Activated CD4-positive, CD25-positive, alpha-beta regulatory T cell treated with anti-CD3 and anti-CD28 coated beads, Interleukin-2, amount 50 U/mL, for 16 hours (primary cell): ENCODE measurements around the gene ABCA4.

Source experiments
- DNase-seq: peaks from one replicate; pipeline ENCODE4 v3.0.0-alpha.2; 2020; ENCODE audit warnings: low read depth, low spot score

ABCA4 gene

DNA sequence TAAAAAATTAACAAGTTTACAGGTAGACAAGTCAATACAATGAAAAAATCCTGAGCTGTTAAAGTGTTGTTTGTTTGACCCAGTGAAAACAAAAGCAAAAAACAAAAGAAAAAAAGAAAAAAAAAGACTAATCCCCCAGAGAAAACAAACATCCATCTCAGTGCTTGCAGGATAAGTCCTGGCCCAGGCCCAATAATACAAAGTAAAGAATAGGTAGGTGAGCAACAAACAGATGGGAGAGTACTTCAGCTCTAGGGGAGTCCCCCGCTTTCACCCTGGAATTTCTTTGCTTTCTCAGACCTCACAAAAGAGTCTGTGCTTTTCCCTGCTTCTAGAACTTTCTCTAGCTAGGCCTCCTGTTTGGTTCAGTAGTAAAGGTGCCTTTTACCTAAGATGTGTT, 70.3 kb downstream of the ABCA4 start:
- no peak for DNase-seq

DNA sequence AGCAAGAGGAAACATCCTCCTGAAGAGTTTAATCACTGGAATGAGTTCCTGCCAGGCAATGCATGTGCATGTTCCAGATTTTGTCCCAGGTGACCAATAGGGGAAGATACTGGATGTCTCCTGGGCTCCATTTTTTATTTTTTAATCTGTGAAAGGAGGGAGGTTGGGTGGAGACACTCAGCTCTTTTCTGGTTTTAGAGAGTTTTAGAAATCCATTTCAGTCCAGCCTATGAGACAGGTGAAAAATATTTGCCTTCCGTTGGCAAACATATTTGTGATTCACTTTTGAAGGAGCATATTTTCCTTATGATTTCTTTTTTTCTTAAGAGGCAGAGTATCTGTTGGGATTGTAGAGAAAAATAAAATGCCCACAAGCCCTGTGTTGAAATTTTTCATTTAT, 70.7 kb downstream of the ABCA4 start:
- no peak for DNase-seq

DNA sequence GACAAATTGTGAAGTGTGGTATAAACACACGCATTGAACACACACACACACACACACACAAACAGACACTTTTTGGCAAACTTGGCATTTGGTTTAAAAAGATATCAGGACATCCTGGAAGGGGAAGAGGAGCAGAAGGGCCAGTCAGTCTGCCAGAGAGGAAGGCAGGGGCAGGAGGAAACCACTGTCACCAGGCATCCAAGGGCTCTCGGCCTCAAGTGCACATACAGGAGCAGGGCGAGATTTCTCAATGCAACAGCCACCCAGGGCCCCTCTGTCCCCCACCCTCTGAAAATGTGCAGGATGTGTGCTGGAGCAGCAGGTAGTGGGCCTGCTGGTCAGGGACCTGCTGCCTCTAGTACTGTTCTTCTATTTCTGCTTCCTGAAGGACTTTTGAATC, 71.2 kb downstream of the ABCA4 start:
- no peak for DNase-seq

DNA sequence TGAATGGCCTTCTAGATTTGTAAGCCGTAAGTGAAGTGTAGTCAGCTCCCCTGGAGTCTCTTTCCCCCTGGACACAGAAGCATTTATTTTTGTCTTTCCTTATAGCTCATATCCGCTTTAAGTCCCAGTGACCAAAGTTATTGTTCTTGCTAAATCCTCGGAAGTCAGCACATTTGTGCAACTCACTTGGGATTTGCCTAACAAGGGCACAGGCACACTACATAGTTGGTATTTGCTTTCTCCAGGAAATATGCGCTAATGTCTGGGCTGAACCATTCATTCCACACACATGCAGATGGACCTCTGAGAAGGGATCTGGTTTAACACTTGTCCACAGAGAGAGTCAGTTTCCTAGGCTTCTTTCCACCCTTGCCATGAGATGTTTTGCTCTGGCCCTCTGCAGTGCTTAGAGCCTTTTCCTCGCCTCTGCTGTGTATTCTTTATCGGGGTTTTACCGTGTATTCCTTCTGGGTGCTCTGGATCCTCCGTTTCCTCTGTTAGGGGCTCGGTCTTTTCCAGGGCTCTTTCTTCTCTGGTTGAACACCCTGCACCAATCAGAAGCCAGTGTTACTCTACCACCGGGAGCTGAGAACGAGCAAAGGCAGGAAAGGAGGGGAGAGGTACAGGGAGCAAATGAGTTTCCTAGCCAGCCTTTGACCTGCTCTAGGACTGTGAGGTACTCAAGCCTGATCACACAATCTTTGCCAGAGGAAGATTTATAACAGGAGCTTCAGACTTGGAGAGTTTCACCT, 72.4 kb downstream of the ABCA4 start:
- DNase-seq: no peak

DNA sequence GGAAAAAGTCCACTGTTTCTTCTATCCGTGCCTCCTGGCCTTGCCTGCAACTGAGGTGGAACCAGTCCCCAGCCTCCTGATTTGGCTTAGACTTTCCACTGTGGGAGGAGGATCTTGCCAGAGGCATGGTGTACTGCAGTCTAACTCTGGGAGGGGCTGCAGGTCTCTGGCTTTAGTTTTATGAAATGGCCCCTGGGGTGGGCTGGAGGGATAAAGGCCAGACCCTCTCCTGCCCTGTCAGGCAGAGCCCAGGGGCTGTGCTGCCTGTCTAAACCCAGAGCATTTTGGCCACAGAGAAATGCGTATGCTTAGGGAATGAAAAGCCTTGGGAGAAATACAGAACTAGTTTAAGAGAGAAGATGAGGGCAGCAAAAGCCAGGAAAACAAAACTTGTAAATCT, 73.0 kb downstream of the ABCA4 start:
- no peak for DNase-seq

DNA sequence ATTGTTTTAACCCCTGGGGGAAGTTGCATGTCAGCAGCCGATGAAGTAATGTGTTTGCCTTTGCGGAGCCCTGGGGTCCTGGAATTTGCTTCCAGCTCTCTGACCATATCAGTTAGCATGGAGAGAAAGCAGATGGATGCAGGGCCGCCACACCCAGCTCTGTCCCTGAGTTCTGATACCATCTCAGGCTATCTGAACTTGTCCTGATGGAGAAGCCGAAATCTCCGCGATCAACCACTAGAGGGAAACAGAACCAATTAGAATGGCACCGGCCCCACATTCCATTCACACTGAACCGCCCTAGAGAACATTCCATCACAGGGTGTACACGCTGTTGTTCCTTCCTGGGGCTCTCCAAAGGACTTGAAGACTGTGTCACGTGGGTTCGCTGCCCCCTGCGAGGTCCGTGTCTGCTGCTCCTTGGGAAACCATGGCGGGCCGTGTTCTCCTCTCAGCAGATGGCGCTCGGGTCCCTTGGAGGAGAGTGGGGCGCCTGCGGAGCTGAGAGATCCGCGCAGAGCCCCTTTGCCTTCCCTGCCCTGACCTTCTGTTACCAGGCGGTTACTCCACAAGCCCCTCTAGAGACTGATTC, 75.4 kb downstream of the ABCA4 start:
- DNase-seq: no peak

DNA sequence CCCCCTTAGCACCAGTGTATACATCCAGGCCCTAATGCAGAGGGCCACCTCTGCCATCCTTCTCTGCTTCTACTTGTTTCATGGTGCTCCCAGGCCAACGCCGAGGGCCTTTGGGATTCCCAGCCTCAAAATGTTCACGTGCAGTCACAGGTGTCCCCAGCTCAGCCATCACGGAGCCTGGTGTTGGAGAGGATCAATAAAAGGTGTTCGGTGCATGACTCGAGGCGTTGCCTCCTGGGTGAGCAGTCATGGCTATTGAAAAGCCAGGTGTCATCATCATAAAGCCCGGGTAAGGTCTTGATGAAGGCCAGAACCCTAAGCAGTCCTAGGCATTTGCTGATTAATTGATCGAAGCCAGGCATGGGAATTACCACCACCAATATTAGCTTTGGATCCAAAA, 76.1 kb downstream of the ABCA4 start:
- no peak for DNase-seq

DNA sequence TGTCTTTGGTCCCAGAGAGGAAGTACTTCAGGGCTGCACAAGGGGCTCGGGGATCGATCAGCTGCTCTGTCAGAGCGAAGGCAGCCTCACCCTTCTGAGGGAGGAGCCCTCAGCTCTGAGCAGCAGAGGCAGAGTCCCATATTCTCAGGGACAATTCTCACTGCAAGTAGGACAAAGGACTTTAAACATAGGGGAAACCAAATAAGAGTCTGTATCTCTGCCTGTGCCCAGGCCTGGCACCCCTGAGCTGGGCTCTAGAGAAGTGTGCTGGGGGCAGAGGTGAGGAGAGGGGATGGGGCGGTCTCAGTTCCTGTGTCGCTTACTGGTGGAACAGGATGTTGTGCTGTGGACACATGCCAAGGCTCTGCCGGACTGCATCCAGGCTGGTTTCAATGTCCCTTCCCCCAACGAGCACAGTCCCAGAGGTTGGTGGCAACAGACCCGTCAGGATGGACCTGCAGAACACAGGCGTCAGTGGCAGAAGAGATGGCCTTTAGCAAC, 76.6 kb downstream of the ABCA4 start:
- no peak for DNase-seq

DNA sequence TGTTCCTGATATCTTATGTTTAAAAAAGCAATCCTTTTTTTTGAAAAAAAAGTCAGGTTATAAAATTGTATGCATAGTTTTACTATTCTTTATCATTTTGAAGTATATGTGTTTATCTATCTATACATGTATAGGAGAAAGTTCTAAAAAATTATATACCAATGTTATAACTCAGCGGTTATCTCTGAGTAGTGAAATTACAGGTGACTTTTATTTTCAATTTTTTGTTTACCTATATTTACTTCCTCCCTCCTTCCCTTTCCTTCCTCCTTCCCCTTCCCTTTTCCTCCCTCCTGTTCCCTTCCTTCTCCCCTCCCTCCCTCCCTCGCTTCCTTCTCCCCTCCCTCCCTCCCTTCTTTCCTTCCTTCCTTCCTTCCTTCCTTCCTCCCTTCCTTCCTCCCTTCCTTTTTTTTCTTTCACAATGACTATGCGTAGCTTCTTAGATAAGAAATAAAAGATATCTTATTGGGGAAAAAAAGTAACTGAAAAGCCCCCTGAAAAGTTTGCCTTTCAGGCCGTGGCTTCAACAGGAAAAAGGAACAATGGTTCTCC, 77.1 kb downstream of the ABCA4 start:
- no peak for DNase-seq

DNA sequence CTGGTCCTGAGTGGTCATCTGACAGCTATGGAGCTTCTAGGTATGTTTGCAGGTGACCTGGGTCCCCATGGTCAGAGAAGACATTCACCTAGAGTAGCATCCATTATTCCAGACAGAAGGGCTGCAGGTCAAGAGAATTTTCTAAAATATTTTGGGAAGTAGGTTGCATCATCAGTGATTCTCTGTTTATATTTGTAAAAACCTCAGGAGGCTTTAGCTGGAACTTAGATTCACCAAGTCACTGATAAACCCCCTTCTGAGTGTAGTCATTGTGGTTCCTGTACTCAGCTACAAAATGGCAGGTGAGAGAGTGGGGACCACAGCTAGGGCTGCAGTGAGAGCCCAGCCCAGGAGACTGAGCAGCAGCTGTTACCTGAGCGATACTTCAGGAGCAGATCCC, 78.6 kb downstream of the ABCA4 start:
- DNase-seq: no peak

DNA sequence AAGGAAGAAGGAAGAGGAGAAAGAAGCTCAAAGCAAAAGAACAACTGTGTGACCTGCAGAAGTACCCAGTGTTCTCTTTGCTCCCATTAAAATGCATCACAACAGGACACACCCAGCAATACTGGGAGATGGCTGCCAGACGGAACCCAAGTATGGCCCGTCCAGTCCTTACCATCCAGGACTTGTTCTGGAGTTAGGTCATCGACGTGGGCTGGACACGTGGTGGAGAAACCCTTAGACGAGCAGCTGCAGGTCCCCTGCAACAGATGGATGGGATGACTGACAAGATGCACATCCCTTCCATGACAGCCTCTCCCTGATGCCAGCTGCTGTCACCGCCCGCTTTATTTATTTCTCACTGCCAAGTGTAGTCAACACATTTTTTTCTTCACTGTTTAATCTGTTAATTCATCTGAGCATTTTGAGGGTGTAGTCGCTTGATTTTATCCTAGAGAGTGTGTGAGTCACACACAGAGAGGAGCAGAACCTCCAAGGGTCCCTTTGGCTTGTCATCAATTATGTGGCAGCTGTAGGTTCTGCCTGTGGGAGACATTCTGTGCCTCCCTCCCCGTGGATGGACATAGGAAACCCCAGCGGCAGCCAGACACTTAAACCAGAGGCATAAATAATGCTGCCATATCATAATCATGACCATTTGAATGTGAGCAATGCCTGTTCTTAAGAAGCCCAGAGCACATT, 80.9 kb downstream of the ABCA4 start:
- DNase-seq: no peak

DNA sequence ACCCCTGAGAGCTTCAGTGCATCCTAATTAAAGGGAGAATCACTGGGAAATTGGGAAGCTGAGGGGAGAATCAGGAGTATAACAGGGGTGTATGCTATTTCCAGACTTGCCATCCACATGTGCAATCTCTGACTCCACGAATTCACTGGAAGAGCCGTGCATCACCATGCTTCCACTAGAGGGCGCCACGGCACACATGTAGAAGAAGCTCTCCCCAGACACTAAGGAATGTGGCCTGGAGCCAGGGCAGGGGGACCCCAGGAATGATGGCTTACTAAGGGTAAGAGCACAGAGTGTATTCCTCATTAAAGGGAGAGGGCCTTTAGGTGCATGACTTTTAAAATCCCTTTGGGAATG, 81.5 kb downstream of the ABCA4 start:
- DNase-seq: no peak

DNA sequence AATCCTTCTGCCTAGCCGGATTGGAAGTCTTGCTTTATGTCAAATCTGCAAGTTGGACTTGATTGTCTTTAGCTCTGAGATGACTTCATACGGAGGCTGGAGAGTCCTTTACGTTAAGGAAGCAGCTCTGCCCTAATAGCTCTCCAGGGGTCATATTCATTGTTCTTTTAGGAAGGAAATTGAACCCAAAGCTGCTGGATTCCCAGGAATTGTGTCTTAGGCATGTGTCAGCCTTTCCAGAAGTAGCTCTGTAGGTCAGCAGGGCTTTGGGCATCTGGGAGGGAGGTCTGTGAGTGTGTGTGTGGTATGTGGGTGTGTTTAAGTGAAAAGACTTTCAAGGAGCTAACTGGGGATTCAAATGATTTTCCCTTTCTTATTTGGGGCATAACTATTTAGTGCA, 82.4 kb downstream of the ABCA4 start:
- DNase-seq: no peak

DNA sequence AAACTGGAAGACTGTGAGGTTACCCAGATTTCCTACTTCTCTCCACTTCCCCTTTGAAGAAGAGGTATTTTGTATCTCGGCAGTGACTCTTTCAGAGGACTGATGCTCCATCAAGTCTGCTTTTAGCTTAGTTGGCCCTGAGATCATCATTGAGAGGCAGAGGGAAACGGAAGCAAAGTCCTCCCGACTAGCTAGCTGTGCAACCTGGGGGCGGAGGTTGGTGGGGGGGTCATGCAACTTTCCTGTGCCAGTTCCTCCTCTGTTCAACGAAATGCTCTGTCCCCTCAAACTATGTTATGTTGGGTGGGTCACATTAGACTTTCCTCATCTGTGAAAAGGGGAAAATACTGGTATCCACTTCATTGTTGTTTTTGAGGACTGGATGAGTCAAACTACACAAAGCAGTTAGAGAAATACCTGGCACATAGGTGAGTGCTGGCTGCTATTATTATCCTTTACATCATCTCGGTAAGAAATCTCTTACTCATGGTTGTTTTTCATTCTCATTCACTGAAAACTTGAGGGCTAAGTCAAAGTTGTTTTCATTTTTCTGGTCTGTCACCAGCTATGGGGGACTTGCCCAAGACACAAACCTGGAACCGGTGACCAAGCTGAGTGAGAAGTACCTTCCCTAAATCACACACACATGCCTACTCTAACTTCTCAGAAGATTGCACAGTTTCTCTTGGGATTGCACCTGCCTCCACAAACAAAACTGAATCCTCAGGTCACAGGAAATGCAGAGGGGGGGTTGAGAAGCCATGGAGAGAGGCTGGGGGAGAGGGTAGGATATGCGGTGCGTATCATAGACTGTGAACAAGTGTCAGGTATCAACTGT, 83.3 kb downstream of the ABCA4 start:
- no peak for DNase-seq

DNA sequence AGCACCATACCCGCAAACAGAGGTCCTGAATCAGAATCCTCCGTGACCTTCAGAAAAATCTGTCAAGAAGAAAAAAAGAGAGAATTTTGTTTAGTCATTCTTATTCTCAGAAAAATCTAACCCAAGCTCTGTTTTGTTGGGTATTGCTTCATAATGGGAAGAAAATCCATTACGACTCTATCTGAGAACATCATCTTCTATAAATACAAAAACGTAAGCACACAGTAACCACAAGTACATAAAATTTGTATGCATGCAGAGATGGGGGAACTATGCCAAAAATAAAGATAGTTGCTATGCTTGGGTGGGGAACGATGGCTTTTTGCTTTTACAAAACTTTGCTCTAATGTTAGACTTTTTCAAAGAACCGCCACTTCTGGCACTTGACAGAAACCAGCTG, 84.2 kb downstream of the ABCA4 start:
- DNase-seq: no peak

DNA sequence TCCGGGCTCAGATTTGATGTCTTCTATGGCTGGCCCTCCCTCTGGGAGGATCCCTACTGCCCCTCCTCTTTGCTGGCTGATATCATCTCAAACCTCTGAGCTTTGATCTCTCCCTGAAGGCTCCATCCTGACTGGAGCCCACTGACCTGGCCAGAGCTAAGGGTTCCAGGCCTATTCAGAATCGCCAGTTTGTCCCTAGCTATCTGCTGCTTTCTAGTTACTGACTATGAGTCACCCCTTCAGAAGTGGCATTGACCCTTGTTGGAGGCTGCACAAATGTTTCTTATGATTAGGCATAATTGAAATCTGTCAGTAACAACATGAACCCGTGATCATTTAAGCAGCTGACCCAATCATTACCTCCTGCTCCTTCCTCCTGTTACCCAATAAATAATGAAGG, 87.1 kb downstream of the ABCA4 start:
- no peak for DNase-seq

DNA sequence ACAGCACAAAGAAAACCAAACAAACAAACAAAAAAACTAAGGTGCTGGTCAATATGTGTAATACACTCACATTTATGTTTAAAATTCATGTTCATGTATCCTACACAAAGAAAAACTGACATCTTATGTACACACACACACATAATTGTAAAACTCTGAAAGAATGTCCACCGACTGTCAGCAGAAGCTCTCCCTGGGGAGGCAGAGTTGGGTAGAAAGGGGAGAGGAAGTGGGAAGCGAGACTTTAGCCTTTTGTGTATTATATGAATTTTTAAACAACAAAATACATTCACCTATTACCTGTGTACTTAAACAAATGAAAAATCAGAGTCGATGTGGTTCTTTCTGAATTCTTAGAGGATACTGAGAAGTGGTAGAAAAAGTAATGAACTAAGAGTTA, 88.3 kb downstream of the ABCA4 start:
- DNase-seq: no peak

DNA sequence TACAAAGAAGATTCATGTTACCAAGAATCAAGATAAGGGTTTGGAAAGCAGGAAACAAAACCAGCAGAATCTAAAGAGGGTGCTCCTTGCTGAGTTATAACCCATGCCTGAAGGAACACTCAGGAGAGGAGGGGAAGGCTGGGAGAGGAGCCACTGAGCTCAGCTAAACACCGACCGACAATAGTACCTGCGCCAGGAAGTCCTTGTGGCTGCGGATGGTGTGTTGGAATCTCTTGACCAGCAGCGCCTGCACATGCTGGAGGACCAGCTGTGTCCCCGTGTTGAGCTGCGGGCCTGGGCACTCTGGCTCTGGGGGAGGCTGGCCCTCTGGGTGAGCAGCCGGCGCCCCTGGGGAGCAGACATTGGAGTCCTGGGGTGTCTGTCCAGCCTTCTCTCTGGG, 89.4 kb downstream of the ABCA4 start:
- DNase-seq: no peak

DNA sequence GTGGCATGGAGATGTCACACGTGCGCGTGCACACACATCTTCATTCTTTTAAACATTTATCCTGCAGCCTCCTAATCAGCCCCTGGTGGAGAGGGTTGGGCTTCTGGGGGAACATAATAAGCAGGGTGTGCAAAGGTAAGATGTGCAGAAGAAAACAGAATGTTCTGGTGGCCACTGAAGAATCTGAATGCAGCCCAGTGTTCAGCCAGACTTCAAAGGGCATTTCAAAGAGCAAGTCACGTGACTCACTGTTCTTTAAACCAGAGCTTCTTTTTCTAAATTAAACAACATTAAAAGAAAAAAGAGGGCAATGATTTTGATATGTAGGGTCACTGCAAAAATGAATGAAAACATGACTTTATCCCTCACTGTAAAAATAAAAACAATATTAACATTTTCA, 89.8 kb downstream of the ABCA4 start:
- DNase-seq: no peak

DNA sequence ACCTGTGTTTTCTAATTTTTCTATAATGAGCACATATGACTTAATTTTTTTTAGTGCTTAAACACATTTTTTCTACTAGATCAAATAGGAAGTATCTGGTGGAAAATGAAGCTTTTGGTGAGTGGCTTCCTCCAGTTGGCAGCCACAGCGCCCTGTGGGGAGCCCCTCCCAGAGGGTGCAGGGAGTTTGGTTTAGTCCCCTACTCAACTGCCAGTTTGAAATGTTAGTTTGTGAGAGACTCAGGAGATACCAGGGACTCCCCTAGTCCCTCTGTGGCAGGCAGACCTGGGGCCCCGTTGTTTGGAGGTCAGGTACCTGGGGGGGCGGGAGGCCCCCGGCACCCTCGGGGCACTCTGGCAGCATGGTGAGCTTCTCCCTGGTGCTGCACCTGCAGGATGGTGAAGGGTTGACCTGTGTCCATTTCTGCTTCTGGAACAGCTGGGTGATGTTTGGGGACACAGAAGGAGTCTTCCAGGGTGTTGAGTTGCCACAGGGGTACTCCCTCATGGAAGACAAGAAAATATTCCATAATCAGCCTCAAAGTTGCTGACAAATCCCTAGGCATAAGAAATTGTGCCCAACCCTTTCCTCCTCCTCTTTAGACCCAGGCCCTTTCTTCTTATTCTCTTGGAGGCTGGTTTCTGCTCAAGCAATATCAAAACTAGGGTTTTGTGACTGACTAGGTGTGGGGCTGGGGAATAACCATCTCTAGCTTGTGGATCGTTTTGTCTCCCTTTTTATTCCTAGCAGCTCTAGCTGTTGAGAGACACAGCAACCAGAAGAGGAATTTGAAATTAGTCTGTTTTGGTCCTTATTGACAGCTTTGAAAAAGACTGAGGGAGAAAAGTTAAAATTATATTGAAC, 91.6 kb downstream of the ABCA4 start:
- no peak for DNase-seq
